Measurements from ENCODE around the gene TEX14.
"Not testable (repeated sequence)": the region's sequence is repeated elsewhere in the genome, so short reads cannot be mapped to it uniquely, and the experiment has no call there.

TEX14 gene

GRCh38 chr17:58693208-58693607, 1.4 kb upstream of the TEX14 start:
- Histone ChIP-seq H3K27ac (peak overlapping the region in 16 of 21 experiments; percentile 63 to 89 (median 80)), H3K4me3 (peak overlapping the region; percentile 47 to 83 (median 67))

DNA sequence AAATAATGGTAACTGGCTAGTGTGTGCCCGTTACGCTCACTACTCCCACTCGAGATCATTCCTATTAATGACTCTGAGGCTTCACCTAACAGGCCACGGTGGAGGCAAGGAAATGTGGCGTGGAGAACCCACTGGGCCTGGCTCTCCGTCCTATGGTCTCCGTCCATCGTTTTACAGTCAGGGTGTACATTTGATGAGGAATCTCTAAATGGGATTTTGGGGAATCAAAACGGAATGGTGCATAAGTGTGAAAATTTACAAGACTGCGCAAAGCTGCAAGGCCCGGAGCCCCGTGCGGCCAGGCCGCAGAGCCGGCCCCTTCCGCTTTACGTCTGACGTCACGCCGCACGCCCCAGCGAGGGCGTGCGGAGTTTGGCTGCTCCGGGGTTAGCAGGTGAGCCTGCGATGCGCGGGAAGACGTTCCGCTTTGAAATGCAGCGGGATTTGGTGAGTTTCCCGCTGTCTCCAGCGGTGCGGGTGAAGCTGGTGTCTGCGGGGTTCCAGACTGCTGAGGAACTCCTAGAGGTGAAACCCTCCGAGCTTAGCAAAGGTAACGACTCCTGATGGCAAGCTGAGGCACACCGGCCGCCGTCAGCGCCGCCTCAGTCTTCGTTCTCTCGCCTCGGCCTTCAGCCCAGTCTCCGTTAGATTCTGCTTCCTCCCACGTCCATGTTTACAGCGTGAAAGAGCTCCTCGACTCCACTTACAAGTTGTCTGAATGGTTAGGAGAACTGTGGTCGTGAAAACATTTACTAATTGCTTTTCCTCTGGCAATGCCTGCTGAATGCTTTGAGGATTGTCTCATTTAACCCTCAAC, 602 bp upstream of the TEX14 start, which contains the start of gene RAD51C:
Gene RAD51C (plus strand): TSS at position 364 of the 817 bp plus-strand sequence. CDS start 42 bp downstream, at position 406.
- H3K4me3 ChIP-seq = peak within 1 kb of the TSS; percentile 47 to 83 (median 67)
- peak within 1 kb of the TSS in 20 of 21 experiments; percentile 14 to 89 (median 78) for H3K27ac ChIP-seq

GRCh38 chr17:58690033-58690432, 1.8 kb downstream of the TEX14 start:
- H3K4me3 ChIP-seq, H3K27ac ChIP-seq: not testable (repeated sequence)

GRCh38 chr17:58688521-58688920, 3.3 kb downstream of the TEX14 start:
- Histone ChIP-seq H3K27ac (no peak overlapping the region), H3K4me3 (no peak overlapping the region)

DNA sequence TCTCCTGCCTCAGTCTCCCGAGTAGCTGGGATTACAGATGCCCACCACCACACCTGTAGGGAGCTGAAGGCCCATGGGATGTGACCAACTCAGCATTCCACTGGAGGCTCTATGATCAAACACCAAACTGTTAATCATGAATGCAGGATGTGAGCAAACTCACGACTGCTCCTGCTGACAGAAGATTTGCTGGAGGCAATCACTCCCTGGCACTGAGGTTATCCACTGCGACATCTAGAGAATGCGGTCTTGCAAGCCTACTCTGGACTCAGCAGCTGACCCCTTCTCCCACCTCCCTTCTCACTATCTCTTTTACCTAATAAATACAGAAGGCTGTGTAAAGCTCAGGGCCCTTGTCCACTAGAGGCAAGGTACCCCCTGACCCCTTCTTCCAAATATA, 4.9 kb downstream of the TEX14 start:
- Histone ChIP-seq H3K4me3 (no peak overlapping the region), H3K27ac (no peak overlapping the region)

GRCh38 chr17:58684462-58684861, 7.4 kb downstream of the TEX14 start:
- H3K4me3 ChIP-seq, H3K27ac ChIP-seq: not testable (repeated sequence)

GRCh38 chr17:58684003-58684402, 7.8 kb downstream of the TEX14 start:
- H3K27ac ChIP-seq = no peak overlapping the region
- no peak overlapping the region for H3K4me3 ChIP-seq

GRCh38 chr17:58680038-58680369, 11.8 kb downstream of the TEX14 start:
- Histone ChIP-seq H3K4me3 (no peak overlapping the region), H3K27ac (peak overlapping the region in 3 of 21 experiments; percentile 2 to 34 (median 15))

- H3K4me3 ChIP-seq = no peak overlapping the region
- peak overlapping the region in 3 of 21 experiments; percentile 2 to 34 (median 15) for H3K27ac ChIP-seq
These were observed 12.4 kb downstream of the TEX14 start for GRCh38 chr17:58679263-58680037.

DNA sequence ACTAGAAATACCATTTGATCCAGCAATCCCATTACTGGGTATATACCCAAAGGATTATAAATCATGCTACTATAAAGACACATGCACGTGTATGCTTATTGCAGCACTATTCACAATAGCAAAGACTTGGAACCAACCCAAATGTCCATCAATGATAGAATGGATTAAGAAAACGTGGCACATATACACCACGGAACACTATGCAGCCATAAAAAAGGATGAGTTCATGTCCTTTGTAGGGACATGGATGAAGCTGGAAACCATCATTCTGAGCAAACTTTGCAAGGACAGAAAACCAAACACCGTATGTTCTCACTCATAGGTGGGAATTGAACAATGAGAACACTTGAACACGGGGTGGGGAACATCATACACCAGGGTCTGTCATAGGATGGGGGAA, 13.6 kb downstream of the TEX14 start:
- H3K27ac ChIP-seq, H3K4me3 ChIP-seq: not testable (repeated sequence)

DNA sequence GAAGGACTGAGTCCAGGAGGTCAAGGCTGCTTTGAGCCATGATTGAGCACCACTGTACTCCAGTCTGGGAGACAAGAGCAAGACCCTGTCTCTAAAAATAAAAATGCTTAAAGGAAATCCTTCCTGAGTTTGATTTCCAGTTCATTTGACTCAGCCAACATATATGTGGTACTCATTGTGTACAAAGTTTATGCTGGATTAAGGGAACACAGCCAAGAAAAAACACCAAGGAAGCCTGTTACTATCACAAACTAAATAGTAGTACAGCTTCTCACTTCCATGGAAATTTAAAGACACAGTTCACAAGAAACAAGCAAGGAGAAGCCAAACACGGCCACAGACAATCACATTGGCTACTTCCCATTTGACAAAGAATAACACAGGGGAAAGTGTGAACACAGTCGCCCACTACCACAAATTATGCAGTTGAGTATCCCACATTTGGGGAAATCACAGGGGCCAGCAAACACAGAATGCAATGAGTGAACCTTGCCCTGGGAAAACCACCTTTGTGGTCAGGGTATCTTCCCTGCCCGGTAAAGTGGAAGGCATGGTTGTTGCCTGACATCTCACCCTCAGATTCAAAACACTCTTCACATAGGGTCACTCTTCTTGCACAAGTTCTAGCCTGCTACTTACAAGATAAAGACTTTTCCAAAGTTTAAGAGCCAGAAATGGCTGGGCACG, 14.5 kb downstream of the TEX14 start:
- no peak overlapping the region for H3K4me3 ChIP-seq
- H3K27ac ChIP-seq = no peak overlapping the region

DNA sequence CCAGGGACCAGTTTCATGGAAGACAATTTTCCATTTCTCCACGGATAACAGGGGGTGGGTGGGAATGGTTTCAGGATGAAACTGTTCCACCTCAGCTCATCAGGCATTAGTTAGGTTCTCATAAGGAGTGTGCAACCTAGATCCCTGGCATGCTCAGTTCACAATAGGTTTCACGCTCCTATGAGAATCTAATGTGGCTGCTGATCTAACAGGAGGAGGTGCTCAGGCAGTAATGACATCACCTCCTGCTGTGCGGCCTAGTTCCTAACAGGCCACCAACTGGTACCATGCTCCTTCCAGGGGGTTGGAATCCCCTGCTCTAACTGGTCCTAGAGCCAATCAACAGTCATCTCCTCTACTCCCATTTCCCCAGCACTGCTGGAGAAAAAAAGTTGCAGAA, 19.9 kb downstream of the TEX14 start:
- Histone ChIP-seq H3K27ac (no peak overlapping the region), H3K4me3 (no peak overlapping the region)

- no peak overlapping the region for H3K27ac ChIP-seq
These were observed 22.0 kb downstream of the TEX14 start for GRCh38 chr17:58669853-58670252.

DNA sequence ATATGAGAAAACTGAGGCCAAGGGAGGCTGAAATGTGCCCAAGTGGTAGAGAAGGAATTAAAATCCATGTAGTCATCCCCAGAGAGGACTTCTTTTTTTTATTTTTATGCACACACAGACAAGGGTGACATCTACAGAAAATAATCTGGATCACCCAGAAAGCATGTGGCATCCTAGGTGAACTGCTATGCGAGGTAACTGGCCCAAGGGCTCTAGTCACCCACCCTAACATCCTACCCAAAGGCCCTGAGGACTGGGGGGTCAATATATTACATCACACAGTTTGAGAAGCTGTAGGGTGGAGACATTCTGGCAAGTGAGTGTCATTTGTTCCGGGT, 23.3 kb downstream of the TEX14 start:
- H3K27ac ChIP-seq = no peak overlapping the region
- H3K4me3 ChIP-seq = no peak overlapping the region

More at GRCh38 chr17:58669853-58670252, 22.0 kb downstream of the TEX14 start:
- no peak overlapping the region for H3K4me3 ChIP-seq

DNA sequence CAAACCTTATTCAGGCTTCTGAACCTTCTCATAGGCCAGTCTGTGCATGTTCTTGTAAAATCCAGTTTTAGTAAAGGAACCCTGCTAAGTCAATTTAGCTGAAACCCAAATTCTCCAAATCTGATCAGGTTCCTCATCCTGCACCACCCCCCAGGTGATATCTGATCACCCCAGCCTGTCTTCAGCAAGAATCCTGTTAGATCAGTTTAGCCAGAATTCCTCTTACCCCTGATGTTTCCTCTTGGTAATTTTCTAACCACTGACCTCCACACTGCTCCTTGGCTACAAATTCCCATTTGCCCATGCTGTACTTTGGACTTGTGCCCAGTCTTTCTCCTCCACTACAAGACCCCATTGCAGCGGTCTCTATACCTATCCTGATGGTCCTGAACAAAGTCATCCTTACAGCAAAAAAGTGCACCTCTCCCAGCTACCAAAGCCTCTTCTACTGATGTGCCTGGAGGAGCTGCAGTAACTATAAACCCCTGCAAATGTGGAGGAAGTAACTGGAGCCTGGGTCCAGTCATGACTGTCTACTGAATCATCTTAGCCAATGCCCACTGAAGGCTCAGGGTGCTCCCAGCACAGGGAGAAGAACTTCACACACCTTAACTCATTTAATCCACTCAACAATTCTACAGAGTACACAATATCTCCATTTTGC, 23.8 kb downstream of the TEX14 start:
- Histone ChIP-seq H3K4me3 (no peak overlapping the region), H3K27ac (peak overlapping the region in 1 of 21 experiments; percentile 33)

DNA sequence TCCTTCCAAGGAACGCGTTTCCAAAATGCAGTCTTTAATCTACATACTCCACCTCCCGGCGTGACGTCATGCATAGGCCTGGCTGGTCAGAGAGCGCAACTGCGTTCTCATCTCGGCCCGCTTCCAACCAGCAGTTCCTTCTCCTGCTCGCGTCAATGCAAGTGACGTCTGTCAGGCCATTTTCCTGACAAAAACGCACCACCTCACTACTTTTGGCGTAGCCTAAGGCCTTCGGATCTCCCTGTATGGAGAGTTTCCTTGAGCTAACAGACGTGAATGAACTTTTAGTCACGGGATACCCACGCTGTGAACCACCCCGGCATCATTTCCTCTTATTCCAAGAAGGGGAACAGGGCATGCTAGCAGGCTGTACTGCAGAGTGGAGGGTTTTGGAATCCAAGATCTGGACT, 25.0 kb downstream of the TEX14 start:
- H3K4me3 ChIP-seq = peak overlapping the region in 3 of 7 experiments; percentile 6 to 35 (median 28)

GRCh38 chr17:58665946-58666857, 25.6 kb downstream of the TEX14 start:
- peak overlapping the region in 8 of 21 experiments; percentile 4 to 69 (median 44) for H3K27ac ChIP-seq
- H3K4me3 ChIP-seq = peak overlapping the region in 3 of 7 experiments; percentile 6 to 35 (median 28)

More for the DNA sequence above, 25.0 kb downstream of the TEX14 start:
- H3K27ac ChIP-seq = peak overlapping the region in 9 of 21 experiments; percentile 4 to 69 (median 42)

DNA sequence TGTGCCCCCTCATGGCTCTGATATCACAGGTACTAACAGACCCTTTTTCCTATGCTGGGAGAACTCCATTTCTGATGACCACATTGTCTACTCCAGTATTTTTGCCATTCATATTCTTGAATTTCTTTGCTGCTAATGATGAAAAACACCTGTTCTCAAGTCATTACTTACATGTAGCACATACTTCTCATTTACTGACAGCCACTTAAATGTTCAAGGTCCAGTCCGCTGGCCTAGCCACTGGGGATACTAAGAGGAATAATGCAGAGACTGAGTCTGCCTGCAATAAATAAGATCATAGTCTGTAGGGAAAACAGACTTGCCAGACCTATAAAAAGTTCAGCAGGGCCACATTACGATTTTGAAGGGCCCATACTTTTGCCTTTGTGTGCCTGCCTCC, 27.5 kb downstream of the TEX14 start:
- Histone ChIP-seq H3K27ac (no peak overlapping the region), H3K4me3 (no peak overlapping the region)

DNA sequence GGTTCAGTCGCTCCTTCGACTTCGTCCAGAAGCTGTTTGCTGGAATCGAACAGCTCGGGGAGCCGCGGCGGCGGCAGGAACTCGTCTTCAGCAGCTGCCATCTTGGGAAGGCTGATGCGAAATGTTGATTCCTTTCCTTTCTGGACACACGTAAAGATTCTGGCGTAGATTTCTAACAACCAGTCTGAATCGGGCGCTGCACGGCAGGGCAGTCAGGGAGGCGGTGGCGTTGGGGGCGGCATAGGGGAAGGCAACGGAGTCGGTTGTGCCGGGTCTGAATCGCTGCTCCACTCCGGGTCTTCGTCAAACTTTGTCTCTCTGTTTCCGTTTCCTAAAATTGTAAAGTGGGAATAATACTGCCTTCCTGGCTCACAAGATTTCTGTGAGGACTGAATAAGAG, 30.3 kb downstream of the TEX14 start:
- no peak overlapping the region for H3K27ac ChIP-seq
- no peak overlapping the region for H3K4me3 ChIP-seq
